Islet of Langerhans (tissue), 1 donor: ENCODE measurements around the gene FRMD4A.

Experiments
- FAIRE-seq: peaks from one replicate; lab custom pipeline; 2011; peaks lifted over from hg19 to GRCh38; lab: Jason Lieb, UNC

Gene FRMD4A

DNA sequence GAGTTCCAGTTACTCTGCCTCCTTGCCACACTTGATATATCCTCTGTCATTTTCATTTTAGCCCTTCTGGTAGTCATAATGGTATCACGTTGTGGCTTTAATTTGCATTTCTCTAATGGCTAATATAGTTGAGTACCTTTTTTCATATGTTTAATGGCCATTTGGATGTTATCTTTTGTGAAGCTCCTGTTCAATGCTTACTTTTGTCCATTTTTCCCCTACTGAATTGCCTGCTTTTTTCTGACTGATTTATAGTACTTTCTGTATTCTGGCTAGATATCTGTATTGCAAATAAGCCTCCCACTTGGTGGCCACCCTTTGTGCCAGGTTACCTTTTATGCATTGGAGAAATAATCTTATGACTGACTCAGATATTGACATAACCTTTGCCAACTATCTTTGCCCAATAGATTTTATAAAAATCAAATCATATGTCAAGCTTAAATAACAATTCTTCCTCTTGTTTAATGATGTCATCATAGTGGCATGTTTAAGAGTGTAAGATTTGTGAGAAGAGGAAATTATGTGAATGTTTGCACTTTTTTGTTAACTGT lies 693.3 kb downstream of the FRMD4A start:
- no peak for FAIRE-seq

GRCh38 chr10:13636776-13637175 lies 693.9 kb downstream of the FRMD4A start:
- no peak for FAIRE-seq

DNA sequence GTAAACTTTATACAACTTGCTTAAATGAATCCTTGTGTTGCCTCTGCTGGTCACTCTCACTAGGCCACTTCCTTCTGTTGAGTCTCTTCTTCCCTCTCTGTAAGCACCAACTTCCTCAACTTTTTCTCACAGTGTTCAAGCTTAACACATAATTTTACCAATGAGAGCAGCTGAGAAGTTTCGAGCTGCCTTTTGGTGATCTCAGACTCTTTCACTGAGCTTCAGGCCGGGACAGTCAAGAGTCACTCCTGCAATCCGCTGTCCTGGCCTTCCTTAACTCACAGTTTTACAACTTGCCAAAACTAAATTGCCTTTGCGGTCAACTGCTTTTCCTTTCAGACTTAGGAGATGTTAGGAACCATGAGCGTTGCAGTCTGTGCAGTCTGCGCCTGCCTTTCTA lies 696.5 kb downstream of the FRMD4A start:
- FAIRE-seq = no peak

DNA sequence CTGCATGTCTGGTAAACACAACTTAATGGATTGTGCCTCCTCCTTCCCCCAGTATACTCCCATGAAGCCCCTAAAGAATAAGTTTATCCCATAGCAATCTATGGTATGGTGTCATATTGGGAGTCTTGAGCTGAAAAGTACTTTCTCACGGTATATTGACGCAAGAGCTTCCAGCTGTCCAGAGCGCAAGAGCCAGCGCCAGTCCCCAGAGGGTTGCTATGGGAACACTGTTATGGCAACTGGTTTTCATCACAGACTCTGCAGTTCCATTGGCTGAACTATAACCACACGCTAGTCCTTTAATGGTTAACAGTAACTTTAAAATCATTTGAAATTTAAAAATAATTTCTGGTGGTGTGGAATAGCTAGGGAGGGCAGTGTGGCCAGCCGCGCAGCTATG lies 697.0 kb downstream of the FRMD4A start:
- FAIRE-seq = peak; percentile 82

DNA sequence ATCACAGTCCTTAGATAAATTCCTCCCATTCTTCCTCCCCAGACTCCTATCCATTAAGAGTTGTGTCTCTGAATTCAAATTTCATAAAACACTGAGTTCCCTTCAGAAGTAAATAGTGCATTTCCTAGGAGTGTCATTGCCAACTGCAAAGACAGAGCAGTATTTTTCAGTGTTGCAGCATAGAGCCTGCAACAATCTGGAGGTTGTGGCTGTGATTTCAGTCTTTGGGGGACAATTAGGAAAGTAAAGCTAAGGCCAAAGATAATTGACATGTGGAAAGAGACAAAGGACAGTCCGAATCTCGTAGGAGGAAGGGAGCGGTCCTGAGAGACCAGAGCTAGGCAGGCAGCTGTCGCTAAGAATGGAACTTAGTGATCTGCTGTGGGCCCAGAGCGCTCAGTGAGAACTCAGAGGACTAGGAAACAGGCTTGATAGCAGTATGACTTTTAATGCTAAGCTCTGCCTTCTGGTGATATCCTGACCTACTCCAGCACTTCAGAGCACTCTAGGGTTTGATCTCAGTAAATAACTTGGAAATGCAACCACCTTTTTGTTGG lies 697.8 kb downstream of the FRMD4A start:
- FAIRE-seq = no peak

- FAIRE-seq = no peak
These were observed 698.3 kb downstream of the FRMD4A start for GRCh38 chr10:13632440-13632839.

DNA sequence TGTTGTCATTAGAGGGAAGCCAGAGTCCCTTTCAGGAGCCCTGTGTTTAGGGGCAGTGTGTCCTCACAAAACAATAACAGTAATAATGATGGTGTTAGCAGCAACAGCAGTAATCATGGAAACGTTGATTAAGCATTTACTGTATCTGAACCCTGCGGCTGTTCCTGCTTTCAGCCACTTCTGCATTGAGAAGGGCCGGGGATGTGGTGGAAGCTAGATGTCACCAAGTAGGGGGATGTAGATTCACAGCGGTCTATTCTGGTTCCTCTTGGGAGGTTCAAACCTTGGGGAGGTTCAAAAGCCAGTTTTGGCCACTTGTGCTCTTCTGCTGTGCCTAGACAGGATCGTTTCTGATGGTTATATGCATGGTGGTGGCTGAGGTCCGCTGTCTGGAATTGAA lies 699.1 kb downstream of the FRMD4A start:
- FAIRE-seq = no peak

GRCh38 chr10:13630231-13630630 lies 700.5 kb downstream of the FRMD4A start:
- FAIRE-seq = no peak

DNA sequence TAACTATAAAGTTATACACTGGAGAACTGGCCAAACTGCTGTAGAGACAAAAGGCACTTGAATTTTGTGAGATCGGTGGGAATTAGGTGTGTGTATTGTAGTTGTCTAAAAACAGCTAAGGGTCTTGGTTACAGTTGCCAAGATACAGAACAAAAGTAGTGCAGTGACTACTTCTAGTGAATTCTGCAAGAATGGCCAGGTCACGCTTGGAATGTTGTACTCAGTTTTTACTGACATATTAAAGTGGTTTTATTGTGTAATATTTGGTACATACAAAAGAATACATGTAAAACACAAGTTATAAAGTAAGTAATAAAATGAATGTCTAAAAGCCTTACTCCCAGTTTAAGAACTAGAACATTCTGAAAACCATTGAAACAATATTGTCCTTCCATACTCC lies 701.6 kb downstream of the FRMD4A start:
- FAIRE-seq = no peak

GRCh38 chr10:13628661-13629060 lies 702.1 kb downstream of the FRMD4A start:
- FAIRE-seq = no peak

DNA sequence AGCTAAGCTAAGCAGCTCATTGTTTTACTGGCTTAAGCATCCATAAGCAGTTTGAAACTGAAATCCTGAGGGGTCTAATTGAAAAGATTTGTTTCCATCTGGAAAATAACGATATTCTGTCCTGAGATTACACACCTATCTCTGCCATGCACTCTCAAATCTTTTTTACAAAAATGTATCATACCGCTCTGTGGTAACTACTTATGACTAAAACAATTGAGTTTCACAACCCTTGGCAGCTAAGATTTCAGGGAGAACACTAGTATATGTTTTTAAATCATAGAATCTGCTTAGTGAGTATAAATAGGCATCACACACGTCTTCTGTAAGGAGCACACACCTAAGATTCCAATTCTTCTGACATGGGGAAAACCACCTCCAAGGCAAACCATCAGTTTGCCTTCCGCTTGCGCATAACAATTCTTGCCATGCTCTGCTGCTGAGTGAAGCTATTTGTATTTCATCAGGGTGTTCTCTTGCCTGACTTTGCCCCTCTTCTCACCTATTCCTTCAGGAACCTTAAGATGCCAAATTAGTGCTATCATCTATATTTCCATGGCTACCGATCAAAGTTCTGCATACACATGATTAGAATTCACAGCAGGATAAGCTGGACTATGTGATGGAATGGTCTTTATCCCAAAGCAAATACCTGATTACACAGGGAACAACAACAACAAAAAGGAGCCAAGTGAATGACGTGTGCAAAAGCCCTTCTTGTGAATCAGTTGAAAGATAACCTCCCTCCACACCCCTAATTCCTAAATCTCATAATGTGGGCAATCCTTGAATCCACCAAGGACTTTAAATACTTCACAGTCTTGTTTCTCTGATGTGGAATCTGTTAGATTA lies 703.0 kb downstream of the FRMD4A start:
- FAIRE-seq = no peak

GRCh38 chr10:13624630-13625029 lies 706.1 kb downstream of the FRMD4A start:
- no peak for FAIRE-seq

GRCh38 chr10:13621931-13622330 lies 708.8 kb downstream of the FRMD4A start:
- no peak for FAIRE-seq

DNA sequence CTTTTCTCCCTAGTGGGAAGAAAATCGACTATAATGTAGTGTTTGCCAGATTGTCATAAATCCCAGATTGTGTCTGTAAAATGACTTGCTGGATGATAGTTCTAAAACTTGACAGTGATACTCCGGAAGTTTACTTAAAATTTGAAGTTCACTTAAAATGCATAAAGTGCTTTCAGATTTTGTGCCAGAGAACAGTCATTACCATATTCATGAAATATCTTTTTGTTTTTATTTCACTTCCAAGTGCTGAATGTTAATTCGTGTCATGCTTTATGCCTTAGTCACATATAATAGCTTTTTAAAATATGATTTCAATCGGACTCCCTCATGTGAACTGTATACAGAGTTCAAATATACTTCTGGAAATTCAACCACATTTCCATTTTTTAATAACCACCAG lies 713.6 kb downstream of the FRMD4A start:
- FAIRE-seq = no peak

DNA sequence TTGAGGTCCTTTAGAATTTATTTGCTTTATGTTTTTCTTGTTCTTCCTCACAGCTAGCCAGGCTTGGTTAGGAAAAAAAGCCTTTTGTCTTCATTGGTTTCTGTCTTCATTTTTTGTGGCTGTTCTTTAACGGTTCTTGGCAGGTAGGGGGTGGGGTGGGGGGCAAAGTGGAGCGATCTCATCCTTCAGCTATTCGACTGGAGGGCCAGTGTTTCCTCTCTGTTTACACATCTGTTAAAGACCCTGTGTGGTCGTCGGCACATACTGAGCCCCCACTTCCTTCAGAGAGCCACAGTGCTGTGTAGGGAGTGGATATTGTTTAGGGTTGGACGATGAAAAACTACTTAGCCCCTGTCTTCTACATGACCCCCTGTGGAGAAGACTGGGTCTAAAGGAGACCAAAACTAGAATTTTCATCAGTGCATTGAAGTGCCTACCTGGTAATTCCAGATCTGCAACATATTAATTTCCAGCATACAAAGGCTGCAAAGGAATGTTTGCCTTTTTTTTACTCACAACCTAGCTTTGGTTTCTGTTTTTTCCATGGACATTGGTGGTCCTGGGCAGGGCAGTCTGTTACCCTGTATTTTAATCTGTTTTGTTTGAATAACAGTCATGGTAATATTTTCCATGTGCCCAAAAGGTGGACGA lies 714.9 kb downstream of the FRMD4A start:
- FAIRE-seq = no peak

GRCh38 chr10:13614530-13615332 lies 716.0 kb downstream of the FRMD4A start:
- FAIRE-seq = no peak

DNA sequence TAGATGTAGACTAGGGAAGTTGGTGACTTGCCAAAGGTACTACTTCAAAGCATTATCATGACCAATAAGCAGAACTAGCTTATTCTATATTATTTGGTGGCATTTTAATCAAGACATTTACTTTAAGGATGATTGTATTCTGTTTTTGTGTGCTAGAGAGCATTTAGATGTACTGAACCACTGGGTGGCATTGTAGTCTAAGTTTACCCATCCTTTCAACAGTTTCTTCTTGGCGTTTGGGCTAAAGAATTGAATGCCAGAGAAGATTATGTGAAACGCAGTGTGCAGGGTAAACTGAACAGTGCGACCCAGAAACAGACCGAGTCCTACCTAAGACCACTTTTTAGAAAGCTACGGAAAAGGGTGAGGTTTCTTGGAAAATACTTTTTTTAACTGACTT lies 717.2 kb downstream of the FRMD4A start:
- peak; percentile 91 for FAIRE-seq

DNA sequence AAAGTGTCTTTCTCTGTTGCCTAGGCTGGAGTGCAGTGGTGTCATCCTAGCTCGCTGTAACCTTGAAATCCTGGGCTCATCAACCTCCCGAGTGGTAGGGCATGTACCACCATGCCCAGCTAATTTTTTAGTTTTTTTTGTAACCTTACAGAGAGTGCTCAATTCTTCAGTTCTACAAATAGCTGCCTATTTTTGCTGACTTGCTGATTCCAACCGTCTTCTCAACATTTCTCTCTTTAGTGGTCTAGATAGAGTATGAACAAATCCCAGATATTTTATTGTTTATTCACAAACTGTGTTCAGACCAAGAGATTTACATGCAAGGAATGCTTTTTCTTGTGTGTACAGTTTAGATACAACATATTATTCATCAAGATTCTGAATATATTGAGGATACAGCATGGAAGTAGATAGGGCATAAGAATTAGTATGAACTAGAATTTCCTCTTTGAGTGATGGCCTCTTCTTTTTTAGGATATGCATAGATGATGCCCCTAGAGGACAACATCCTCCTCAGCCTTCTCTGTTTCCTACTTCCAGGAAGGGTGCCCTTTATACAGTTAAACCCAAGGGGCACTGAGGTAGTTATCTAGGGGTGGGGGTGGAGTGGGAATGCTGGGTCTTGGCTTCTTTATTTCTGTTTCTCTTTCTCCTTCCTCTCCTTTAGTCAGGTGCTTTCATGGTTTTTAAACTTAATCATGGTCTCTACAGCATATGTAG lies 717.9 kb downstream of the FRMD4A start:
- FAIRE-seq = no peak

DNA sequence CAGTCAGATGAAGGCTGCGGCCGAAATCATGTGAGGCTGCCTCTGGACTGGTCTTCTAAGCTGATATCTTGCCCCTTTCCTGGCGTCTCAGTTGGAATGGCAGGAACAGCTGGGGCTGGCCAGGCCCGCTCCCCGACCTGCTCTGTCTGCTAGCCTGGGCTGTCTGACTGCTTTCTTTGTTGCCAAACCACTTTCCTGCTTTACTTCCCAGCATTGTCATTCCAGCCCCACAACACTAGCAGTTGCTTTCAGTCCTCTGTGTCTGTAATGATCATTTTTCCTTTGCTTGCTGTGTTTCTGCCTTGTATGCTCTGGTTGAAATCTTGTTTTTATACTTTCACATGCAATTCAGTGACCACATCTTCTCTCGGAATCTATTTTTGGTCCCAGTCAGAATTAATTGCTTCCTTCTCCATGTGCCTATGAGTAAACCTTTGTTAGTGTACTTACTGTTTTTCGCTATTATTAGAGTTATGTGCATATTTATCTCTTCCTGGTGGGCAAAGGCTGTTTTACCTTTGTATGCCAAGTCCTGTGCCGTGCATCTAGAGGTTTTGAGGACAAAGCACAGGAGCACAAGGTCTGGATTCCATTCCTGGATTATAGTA lies 722.4 kb downstream of the FRMD4A start:
- no peak for FAIRE-seq

DNA sequence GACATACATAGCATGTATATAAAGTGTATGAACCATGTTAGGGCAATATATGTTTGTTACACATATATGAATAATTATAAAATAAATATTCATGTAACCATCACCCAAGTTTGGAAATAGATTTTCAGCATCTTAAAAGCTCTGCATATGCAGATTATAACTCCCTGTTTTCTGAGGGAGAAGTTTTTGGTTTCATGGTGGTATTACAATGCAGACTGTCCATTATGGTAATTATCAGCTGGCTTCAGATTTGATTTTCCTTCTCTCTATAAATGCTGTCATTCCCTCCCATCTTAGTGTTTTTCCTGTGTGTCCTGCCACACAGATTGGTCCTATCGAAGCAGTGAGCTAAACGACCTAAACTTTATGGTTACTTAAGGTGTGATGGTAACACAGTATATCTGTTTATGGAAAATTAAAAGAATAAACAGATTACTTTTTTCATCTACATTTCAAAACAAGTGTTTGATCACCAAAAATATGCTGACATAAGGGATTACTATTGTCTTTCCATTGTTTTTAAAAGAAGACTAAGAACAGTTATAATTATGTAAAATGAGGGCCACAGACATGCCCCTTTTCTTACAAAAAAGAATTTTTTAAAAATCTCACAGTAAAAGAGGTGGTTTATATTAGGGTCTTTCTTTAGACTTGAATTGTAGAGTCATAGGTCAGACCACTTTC lies 726.2 kb downstream of the FRMD4A start:
- FAIRE-seq = no peak

- FAIRE-seq = no peak
These were observed 732.8 kb downstream of the FRMD4A start for GRCh38 chr10:13597909-13598308.
